LoVo (cell line): ENCODE measurements around the gene DUSP5.

Experiments
- DNase-seq: peaks from one replicate; pipeline ENCODE4 v3.0.0-alpha.2; 2016; ENCODE audit warnings: low spot score

DUSP5 gene

GRCh38 chr10:110546499-110547110, 48.9 kb downstream of the DUSP5 start:
- no peak for DNase-seq

DNA sequence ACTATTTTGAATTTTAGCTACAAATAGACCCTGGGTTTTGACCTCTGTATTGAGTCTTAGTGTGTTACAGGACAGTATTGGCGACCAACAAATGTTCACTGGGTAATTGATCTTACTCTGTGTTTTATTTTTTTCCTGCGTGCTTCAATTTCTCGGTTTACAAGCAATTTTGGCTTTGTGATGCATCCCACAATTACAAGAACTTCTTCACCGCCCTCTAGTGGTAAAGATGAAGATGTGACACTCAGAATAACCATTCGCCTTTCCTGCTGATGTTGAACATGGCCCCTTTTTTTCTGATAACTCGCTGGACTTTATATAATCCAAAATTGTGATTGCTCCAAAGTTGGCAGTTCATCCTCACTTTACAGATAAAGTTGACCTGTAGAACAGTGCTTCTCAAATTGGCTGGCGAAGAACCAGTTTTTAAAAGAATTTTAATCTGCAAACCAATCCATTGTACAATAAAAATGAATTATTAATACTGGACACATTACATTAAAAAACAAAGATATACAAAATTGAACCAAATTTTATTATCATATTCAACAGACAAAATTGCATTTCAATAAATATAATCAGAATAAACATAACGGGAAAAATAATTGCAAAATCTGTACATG, 49.5 kb downstream of the DUSP5 start:
- DNase-seq = peak; percentile 86

- DNase-seq = no peak
Measured at GRCh38 chr10:110548002-110548401, 50.3 kb downstream of the DUSP5 start.

GRCh38 chr10:110549211-110549610, 51.5 kb downstream of the DUSP5 start:
- DNase-seq = no peak

- no peak for DNase-seq
Measured at GRCh38 chr10:110553905-110554304, 56.2 kb downstream of the DUSP5 start.

DNA sequence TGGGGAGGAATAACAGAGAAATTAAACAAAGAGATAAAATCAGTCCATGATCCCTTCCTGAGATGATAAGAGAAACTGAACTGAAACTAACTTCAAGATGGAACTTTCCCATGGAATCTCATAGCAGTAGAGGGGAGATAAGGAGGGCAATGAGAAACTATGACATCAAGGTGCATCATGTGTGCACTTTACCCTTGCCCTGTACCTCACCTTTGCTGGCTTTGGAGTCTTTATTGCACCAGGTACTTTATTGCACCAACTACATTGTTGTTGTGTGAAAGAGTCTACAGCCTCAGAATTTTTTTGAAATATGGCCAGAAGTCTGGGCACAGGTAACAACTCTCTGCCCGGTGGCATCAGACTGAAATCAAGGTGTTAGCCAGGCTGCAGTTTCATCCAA, 58.6 kb downstream of the DUSP5 start:
- peak; percentile 21 for DNase-seq

DNA sequence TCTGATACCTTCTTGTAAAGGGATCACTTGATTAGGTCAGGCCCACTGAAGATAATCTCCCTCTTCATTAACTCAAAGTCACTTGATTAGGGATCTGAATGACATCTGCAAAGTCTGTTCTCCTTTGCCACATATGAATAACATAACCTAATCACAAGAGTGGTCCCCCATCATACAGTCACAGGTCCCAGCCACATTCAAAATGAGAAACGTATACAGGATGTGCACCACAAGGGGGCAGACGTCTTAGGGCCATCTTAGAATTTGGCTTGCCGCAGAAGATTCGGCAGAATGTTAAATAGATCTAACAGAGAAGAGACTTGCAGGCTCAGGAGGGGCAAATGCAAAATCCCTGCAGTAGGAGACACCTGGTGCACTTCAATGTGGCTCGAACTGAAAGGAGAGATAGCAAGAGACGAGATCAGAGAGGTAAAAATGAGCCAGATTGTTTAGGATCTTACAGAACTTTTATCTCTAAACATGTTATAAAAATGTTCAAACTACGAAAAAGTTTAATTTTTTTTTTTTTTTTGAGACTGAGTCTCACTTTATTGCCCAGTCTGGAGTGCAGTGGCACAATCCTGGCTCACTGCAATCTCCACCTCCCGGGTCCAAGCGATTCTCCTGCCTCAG, 59.4 kb downstream of the DUSP5 start:
- peak; percentile 33 for DNase-seq

DNA sequence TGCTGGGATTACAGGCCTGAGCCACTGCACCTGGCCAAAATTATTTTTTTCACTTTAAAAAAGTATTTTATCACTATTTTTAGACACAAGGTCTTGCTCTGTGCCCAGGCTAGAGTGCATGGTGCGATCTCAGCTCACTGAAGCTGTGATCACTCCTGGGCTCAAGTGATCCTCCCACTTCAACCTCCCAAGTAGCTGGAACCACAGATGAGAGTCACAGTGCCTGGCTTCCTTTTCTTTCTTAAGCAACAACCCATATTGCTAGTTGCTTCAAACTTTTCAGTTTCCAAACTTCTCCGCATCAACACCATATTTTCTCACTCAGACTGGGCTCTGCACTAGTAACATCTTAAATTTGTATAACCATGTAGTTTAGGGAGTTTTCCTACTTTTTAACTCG, 60.3 kb downstream of the DUSP5 start:
- DNase-seq = no peak

DNA sequence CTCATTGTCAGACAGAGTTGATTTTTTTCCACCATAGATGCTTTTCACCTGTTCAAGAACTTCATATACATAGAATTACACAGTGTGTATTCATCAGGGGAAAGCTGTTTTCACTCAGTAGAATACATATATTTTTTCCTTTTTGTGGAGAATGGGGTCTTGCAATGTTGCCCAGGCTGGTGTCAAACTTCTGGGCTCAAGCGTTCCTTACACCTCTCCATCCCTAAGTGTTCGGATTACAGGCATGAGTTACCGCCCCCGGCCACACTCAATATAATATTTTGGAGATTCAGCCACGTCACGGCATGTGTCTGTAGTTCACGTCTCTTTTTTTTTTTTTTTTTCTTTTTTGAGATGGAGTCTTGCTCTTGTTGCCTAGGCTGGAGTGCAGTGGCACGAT, 62.3 kb downstream of the DUSP5 start:
- no peak for DNase-seq
